T-helper 17 cell (primary cell): ENCODE data around the gene TTC34. TPM values are rescaled to one million over a fixed set of nuclear protein-coding genes. Genes with fewer than 3 reads are reported as not detected.
A peak's percentile ranks its signal among the peaks of the same experiment; 100 is the strongest.

ENCODE experiments used
- ATAC-seq: fragments of 150-1000 bp; cut with Tn5 transposase; 2 replicates; pipeline ENCODE4 v1.10.0; 2021; ENCODE audit warnings: mild to moderate bottlenecking, moderate library complexity
- DNase-seq, 3 donors: peaks; one replicate each; pipeline versions ENCODE4 v3.0.0 to v3.0.0-alpha.2; 2020 to 2021
- H3K9me3 ChIP-seq: one replicate; pipeline ENCODE4 v1.7.0; 2013; ENCODE audit warnings: low read length, mild to moderate bottlenecking; ENCODE audit not compliant: control insufficient read depth, poor library complexity, severe bottlenecking
- H3K27ac Mint-ChIP-seq: one replicate; pipeline ENCODE4 v1.8.0; 2022; ENCODE audit warnings: mild to moderate bottlenecking, moderate library complexity, mixed read lengths
- H3K27me3 Mint-ChIP-seq: one replicate; pipeline ENCODE4 v1.8.0; 2022; ENCODE audit warnings: mixed read lengths
- H3K36me3 Mint-ChIP-seq: one replicate; pipeline ENCODE4 v1.8.0; 2022; ENCODE audit warnings: low read depth, mixed read lengths
- H3K4me1 Mint-ChIP-seq: one replicate; pipeline ENCODE4 v1.8.0; 2022; ENCODE audit warnings: mild to moderate bottlenecking, mixed read lengths
- H3K4me3 Mint-ChIP-seq: one replicate; pipeline ENCODE4 v1.8.0; 2022; ENCODE audit warnings: mild to moderate bottlenecking, moderate library complexity, mixed read lengths
- total RNA-seq, 4 donors: library from RNA in 2 of 4; stranded (reverse) in 2 of 4; gene quantifications; one replicate each; pipeline ENCODE4 v1.2.3 and lab custom pipeline; 2022 to 2026

The TTC34 gene
- 1 to 10 TPM in 1 of 2 donors, under 1 TPM in 1; 0.94 to 1.1 TPM for total RNA-seq
- 1.5 to 2.1 reads per million in 2 donors for total RNA-seq (lab: John Stamatoyannopoulos, UW)

GRCh38 chr1:2801535-2802291, at the start of gene TTC34:
TSS of gene TTC34 (minus strand) at chr1:2801693. CDS start at chr1:2800827, 866 bp downstream.
- Mint-ChIP-seq H3K27ac (no peak within 1 kb of the TSS), H3K4me1 (peaks cover 3% of the 10 kb centered on the region), H3K27me3 (peaks cover 18% of the 10 kb centered on the region)

GRCh38 chr1:2850502-2850901, 49.0 kb upstream of the TTC34 start:
- ATAC-seq (no peak), DNase-seq (peak in 1 of 3 donors; percentile 7)
- Mint-ChIP-seq H3K36me3 (no peaks in the 10 kb centered on the region), H3K27ac (peak overlapping the region; percentile 54), H3K27me3 (peaks cover 28% of the 10 kb centered on the region), H3K4me3 (no peak overlapping the region), H3K4me1 (peaks cover 7% of the 10 kb centered on the region)
- no peaks in the 10 kb centered on the region for H3K9me3 ChIP-seq

More at GRCh38 chr1:2801535-2802291, at the start of gene TTC34:
- Mint-ChIP-seq H3K4me3 (no peak within 1 kb of the TSS), H3K36me3 (no peaks in the 10 kb centered on the region)
- ATAC-seq (peak; percentile 67), DNase-seq (peak in 2 of 3 donors; percentile 14 to 32)
- no peaks in the 10 kb centered on the region for H3K9me3 ChIP-seq

GRCh38 chr1:2848006-2848670, 46.6 kb upstream of the TTC34 start:
- Mint-ChIP-seq H3K36me3 (peaks cover 3% of the 10 kb centered on the region), H3K27ac (no peak overlapping the region), H3K27me3 (peaks cover 19% of the 10 kb centered on the region), H3K4me1 (peaks cover 9% of the 10 kb centered on the region), H3K4me3 (no peak overlapping the region)
- ATAC-seq (no peak), DNase-seq (peak in 1 of 3 donors; percentile 6)
- no peaks in the 10 kb centered on the region for H3K9me3 ChIP-seq

- no peak overlapping the region for H3K27ac Mint-ChIP-seq
- H3K36me3 Mint-ChIP-seq = peaks cover 3% of the 10 kb centered on the region
Measured at GRCh38 chr1:2847086-2847985, 45.8 kb upstream of the TTC34 start.

GRCh38 chr1:2845869-2846268, 44.4 kb upstream of the TTC34 start:
- H3K9me3 ChIP-seq = no peaks in the 10 kb centered on the region
- Mint-ChIP-seq H3K4me1 (peaks cover 13% of the 10 kb centered on the region), H3K36me3 (peaks cover 3% of the 10 kb centered on the region), H3K27me3 (peaks cover 12% of the 10 kb centered on the region), H3K4me3 (no peak overlapping the region), H3K27ac (no peak overlapping the region)
- DNase-seq (peak in 1 of 3 donors; percentile 0), ATAC-seq (no peak)

More at GRCh38 chr1:2847086-2847985, 45.8 kb upstream of the TTC34 start:
- ATAC-seq = no peak
- H3K27me3 Mint-ChIP-seq = peaks cover 18% of the 10 kb centered on the region
- H3K4me1 Mint-ChIP-seq = peaks cover 9% of the 10 kb centered on the region
- no peak overlapping the region for H3K4me3 Mint-ChIP-seq
- H3K9me3 ChIP-seq = no peaks in the 10 kb centered on the region
- DNase-seq = peak in 1 of 3 donors; percentile 1

- peak; percentile 87 for ATAC-seq
- H3K27me3 Mint-ChIP-seq = no peaks in the 10 kb centered on the region
- H3K4me3 Mint-ChIP-seq = peak overlapping the region; percentile 60
- peak overlapping the region; percentile 84 for H3K27ac Mint-ChIP-seq
- DNase-seq = peak; percentile 27 to 49 (median 42)
- peaks cover under 1% of the 10 kb centered on the region for H3K36me3 Mint-ChIP-seq
- no peaks in the 10 kb centered on the region for H3K9me3 ChIP-seq
- peaks cover 11% of the 10 kb centered on the region for H3K4me1 Mint-ChIP-seq
Measured at GRCh38 chr1:2840036-2840809, 38.7 kb upstream of the TTC34 start.

GRCh38 chr1:2837823-2838222, 36.3 kb upstream of the TTC34 start:
- H3K4me3 Mint-ChIP-seq = no peak overlapping the region
- no peaks in the 10 kb centered on the region for H3K9me3 ChIP-seq
- H3K4me1 Mint-ChIP-seq = peaks cover 14% of the 10 kb centered on the region
- no peaks in the 10 kb centered on the region for H3K36me3 Mint-ChIP-seq
- ATAC-seq (no peak), DNase-seq (no peak)
- no peaks in the 10 kb centered on the region for H3K27me3 Mint-ChIP-seq
- H3K27ac Mint-ChIP-seq = no peak overlapping the region

GRCh38 chr1:2837316-2837715, 35.8 kb upstream of the TTC34 start:
- H3K27ac Mint-ChIP-seq = no peak overlapping the region
- DNase-seq = no peak
- H3K4me3 Mint-ChIP-seq = no peak overlapping the region
- no peaks in the 10 kb centered on the region for H3K36me3 Mint-ChIP-seq
- H3K27me3 Mint-ChIP-seq = peaks cover 2% of the 10 kb centered on the region
- peaks cover 16% of the 10 kb centered on the region for H3K4me1 Mint-ChIP-seq
- no peak for ATAC-seq
- no peaks in the 10 kb centered on the region for H3K9me3 ChIP-seq

- ATAC-seq (no peak), DNase-seq (no peak)
- no peaks in the 10 kb centered on the region for H3K9me3 ChIP-seq
- Mint-ChIP-seq H3K4me1 (peaks cover 17% of the 10 kb centered on the region), H3K4me3 (no peak overlapping the region), H3K27ac (no peak overlapping the region), H3K36me3 (no peaks in the 10 kb centered on the region), H3K27me3 (peaks cover 6% of the 10 kb centered on the region)
Measured at GRCh38 chr1:2836333-2836970, 35.0 kb upstream of the TTC34 start.

GRCh38 chr1:2835650-2836159, 34.2 kb upstream of the TTC34 start:
- Mint-ChIP-seq H3K27me3 (peaks cover 9% of the 10 kb centered on the region), H3K27ac (no peak overlapping the region), H3K36me3 (no peaks in the 10 kb centered on the region), H3K4me3 (no peak overlapping the region), H3K4me1 (peaks cover 11% of the 10 kb centered on the region)
- no peaks in the 10 kb centered on the region for H3K9me3 ChIP-seq
- no peak for DNase-seq
- ATAC-seq = no peak

GRCh38 chr1:2834741-2835564, 33.5 kb upstream of the TTC34 start:
- DNase-seq (no peak), ATAC-seq (no peak)
- no peaks in the 10 kb centered on the region for H3K36me3 Mint-ChIP-seq
- H3K9me3 ChIP-seq = no peaks in the 10 kb centered on the region
- peaks cover 9% of the 10 kb centered on the region for H3K27me3 Mint-ChIP-seq
- peaks cover 6% of the 10 kb centered on the region for H3K4me1 Mint-ChIP-seq
- H3K27ac Mint-ChIP-seq = no peak overlapping the region
- H3K4me3 Mint-ChIP-seq = no peak overlapping the region
